Mesenchymal stem cell (in vitro differentiated cells and primary cell): ENCODE results near the gene TMEM116.
A peak's percentile ranks its signal among the peaks of the same experiment; 100 is the strongest.

Experiments used
- DNase-seq: peaks from one replicate; pipeline ENCODE4 v3.0.0-alpha.2; 2013
- H2AFZ ChIP-seq: one replicate; pipeline ENCODE4 v1.6.1; 2013; ENCODE audit warnings: low read depth, mild to moderate bottlenecking, control low read depth, inconsistent platforms, low read length, moderate library complexity
- H2AK5ac ChIP-seq: 2 replicates; pipeline ENCODE4 v1.6.1; 2013; ENCODE audit warnings: low read length, moderate library complexity, mild to moderate bottlenecking, inconsistent platforms; ENCODE audit not compliant: severe bottlenecking
- H2BK120ac ChIP-seq: one replicate; pipeline ENCODE4 v1.6.1; 2013; ENCODE audit warnings: low read depth, mild to moderate bottlenecking, inconsistent platforms, low read length, moderate library complexity
- H2BK12ac ChIP-seq, 2 experiments: one replicate each; pipeline ENCODE4 v1.6.1; 2013; ENCODE audit warnings: inconsistent platforms in 2 of 2, low read length in 2 of 2, mild to moderate bottlenecking in 2 of 2, moderate library complexity in 2 of 2, control low read depth in 1 of 2
- H2BK15ac ChIP-seq: one replicate; pipeline ENCODE4 v1.6.1; 2013; ENCODE audit warnings: mild to moderate bottlenecking, low read depth, inconsistent platforms; ENCODE audit not compliant: poor library complexity, severe bottlenecking
- H2BK5ac ChIP-seq: 2 replicates; pipeline ENCODE4 v1.6.1; 2013; ENCODE audit warnings: low read depth, mild to moderate bottlenecking, low read length, control low read depth, inconsistent platforms; ENCODE audit not compliant: poor library complexity, severe bottlenecking
- H3K14ac ChIP-seq, 2 experiments: one replicate each; pipeline ENCODE4 v1.6.1; 2013; ENCODE audit warnings: inconsistent platforms in 2 of 2, low read length in 2 of 2, control low read depth in 1 of 2, mild to moderate bottlenecking in 1 of 2, moderate library complexity in 1 of 2
- H3K18ac ChIP-seq, 2 experiments: one replicate each; pipeline ENCODE4 v1.6.1; 2013; ENCODE audit warnings: inconsistent platforms in 2 of 2, low read length in 2 of 2, control low read depth in 1 of 2, low read depth in 1 of 2, mild to moderate bottlenecking in 1 of 2
- H3K23ac ChIP-seq, 2 experiments: one replicate each; pipeline ENCODE4 v1.6.1; 2013; ENCODE audit warnings: inconsistent platforms in 2 of 2, low read length in 2 of 2, mild to moderate bottlenecking in 2 of 2, moderate library complexity in 2 of 2, control low read depth in 1 of 2
- H3K27ac ChIP-seq: 2 replicates; pipeline ENCODE4 v1.5.1; 2013; ENCODE audit warnings: mild to moderate bottlenecking, moderate library complexity, low read length, control low read depth, inconsistent platforms; ENCODE audit not compliant: poor library complexity, severe bottlenecking
- H3K27me3 ChIP-seq, 2 experiments: 2 replicates each; pipeline versions ENCODE4 v1.6.1 to v1.7.0; 2013; ENCODE audit warnings: low read length in 2 of 2, mild to moderate bottlenecking in 2 of 2, moderate library complexity in 2 of 2, control low read depth in 1 of 2, inconsistent platforms in 1 of 2; ENCODE audit not compliant: control insufficient read depth in 1 of 2, insufficient read depth in 1 of 2
- H3K36me3 ChIP-seq, 2 experiments: 2 replicates each; pipeline versions ENCODE4 v1.6.1 to v1.7.0; 2013; ENCODE audit warnings: low read length in 2 of 2, control low read depth in 1 of 2, inconsistent platforms in 1 of 2, low read depth in 1 of 2, mild to moderate bottlenecking in 1 of 2; ENCODE audit not compliant: insufficient read depth in 2 of 2, control insufficient read depth in 1 of 2
- H3K4ac ChIP-seq, 2 experiments: one replicate each; pipeline ENCODE4 v1.6.1; 2013; ENCODE audit warnings: inconsistent platforms in 2 of 2, low read length in 2 of 2, mild to moderate bottlenecking in 2 of 2, moderate library complexity in 2 of 2, control low read depth in 1 of 2, low read depth in 1 of 2
- H3K4me1 ChIP-seq: 2 replicates; pipeline ENCODE4 v1.6.1; 2013; ENCODE audit warnings: low read depth, low read length, control low read depth; ENCODE audit not compliant: control insufficient read depth, insufficient read depth
- H3K4me2 ChIP-seq: 2 replicates; pipeline ENCODE4 v1.6.1; 2013; ENCODE audit warnings: low read length, mild to moderate bottlenecking, inconsistent platforms; ENCODE audit not compliant: poor library complexity, severe bottlenecking
- H3K4me3 ChIP-seq, 2 experiments: 2 replicates each; pipeline versions ENCODE4 v1.5.1 to v1.7.0; 2013; ENCODE audit warnings: low read length in 2 of 2, mild to moderate bottlenecking in 2 of 2, control low read depth in 1 of 2, low read depth in 1 of 2; ENCODE audit not compliant: insufficient read depth in 1 of 2
- H3K79me1 ChIP-seq: replicated peaks from 2 replicates; pipeline ENCODE4 v1.6.1; 2013; ENCODE audit warnings: mild to moderate bottlenecking, control low read depth, low read length, inconsistent platforms; ENCODE audit not compliant: poor library complexity, severe bottlenecking
- H3K9ac ChIP-seq: 2 replicates; pipeline ENCODE4 v1.7.0; 2013; ENCODE audit warnings: mild to moderate bottlenecking, low read length, moderate library complexity
- H3K9me3 ChIP-seq: 2 replicates; pipeline ENCODE4 v1.7.0; 2013; ENCODE audit warnings: mild to moderate bottlenecking, low read length; ENCODE audit not compliant: control insufficient read depth
- H4K8ac ChIP-seq: one replicate; pipeline ENCODE4 v1.6.1; 2013; ENCODE audit warnings: inconsistent platforms, mild to moderate bottlenecking, low read length, moderate library complexity
- H4K91ac ChIP-seq: one replicate; pipeline ENCODE4 v1.6.1; 2013; ENCODE audit warnings: mild to moderate bottlenecking, low read length, inconsistent platforms
- WGBS: methylation state at CpG from one replicate; pipeline ENCODE4 v1.1.7; 2013; ENCODE audit warnings: mixed read lengths; 5-methylcytosine and 5-hydroxymethylcytosine counted together

The TMEM116 gene

DNA sequence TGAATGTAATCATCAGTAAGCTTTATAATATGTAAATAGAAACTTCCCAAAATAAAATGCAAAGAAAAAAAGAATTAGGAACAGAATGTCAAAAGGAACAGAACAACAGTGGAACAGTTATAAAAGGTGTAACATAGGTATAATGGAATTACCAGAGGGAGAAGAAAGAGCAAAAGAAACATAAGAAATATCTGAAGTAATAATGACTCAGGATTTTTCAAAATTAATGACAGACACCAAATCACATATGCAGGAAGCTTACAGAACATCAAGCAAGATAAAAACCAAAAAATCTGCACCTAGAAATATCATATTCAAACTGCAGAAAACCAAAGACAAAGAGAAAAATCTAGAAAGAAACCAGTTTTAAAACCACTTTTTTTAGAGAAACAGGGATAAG lies 36.1 kb downstream of the TMEM116 start:
- no peak overlapping the region for H3K4ac ChIP-seq
- H3K9me3 ChIP-seq = peaks cover 20% of the 10 kb centered on the region
- no peak overlapping the region for H3K23ac ChIP-seq
- no peak overlapping the region for H4K91ac ChIP-seq
- no peak overlapping the region for H3K27ac ChIP-seq
- H2BK15ac ChIP-seq = no peak overlapping the region
- no peak overlapping the region for H3K4me3 ChIP-seq
- H2AK5ac ChIP-seq = no peak overlapping the region
- no peak for DNase-seq
- no peak overlapping the region for H2BK5ac ChIP-seq
- no peaks in the 10 kb centered on the region for H3K27me3 ChIP-seq
- no peak overlapping the region for H4K8ac ChIP-seq
- no peaks in the 10 kb centered on the region for H3K79me1 ChIP-seq
- no peak overlapping the region for H3K18ac ChIP-seq
- H3K4me1 ChIP-seq = no peaks in the 10 kb centered on the region
- no peak overlapping the region for H2BK120ac ChIP-seq
- no peak overlapping the region for H3K9ac ChIP-seq
- no peaks in the 10 kb centered on the region for H3K36me3 ChIP-seq
- no peak overlapping the region for H2AFZ ChIP-seq
- no peak overlapping the region for H3K14ac ChIP-seq
- H3K4me2 ChIP-seq = no peak overlapping the region
- no peak overlapping the region for H2BK12ac ChIP-seq

DNA sequence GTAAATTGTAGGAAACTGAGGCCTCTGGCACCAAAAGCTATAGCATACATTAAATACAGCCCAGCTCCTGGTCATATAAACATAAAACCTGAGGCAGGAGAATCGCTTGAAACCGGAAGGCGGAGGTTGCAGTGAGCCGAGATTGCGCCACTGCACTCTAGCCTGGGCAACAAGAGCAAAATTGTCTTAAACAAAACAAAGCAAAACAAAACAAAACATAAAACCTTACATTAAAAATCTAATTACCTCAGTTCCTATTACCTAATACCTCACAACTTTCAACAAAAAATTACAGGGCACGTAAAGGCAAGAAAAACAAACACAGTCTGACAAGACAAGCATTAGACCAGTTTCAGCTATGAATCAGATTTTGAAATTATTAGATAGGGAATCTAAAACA lies 36.7 kb downstream of the TMEM116 start:
- peak; percentile 18 for DNase-seq
- Histone ChIP-seq H3K27ac (no peak overlapping the region), H2BK5ac (no peak overlapping the region), H3K9me3 (peaks cover 25% of the 10 kb centered on the region), H3K23ac (no peak overlapping the region), H2BK15ac (no peak overlapping the region), H3K4me2 (no peak overlapping the region), H2BK120ac (no peak overlapping the region), H4K8ac (no peak overlapping the region), H3K9ac (no peak overlapping the region), H4K91ac (no peak overlapping the region), H2AK5ac (no peak overlapping the region), H2AFZ (no peak overlapping the region), H3K4ac (no peak overlapping the region), H3K18ac (no peak overlapping the region), H3K4me3 (no peak overlapping the region), H3K36me3 (no peaks in the 10 kb centered on the region), H3K79me1 (no peaks in the 10 kb centered on the region), H3K4me1 (no peaks in the 10 kb centered on the region), H3K14ac (no peak overlapping the region), H2BK12ac (no peak overlapping the region), H3K27me3 (no peaks in the 10 kb centered on the region)
- 93% methylated on average over 6 of the region's 6 CpGs for WGBS

DNA sequence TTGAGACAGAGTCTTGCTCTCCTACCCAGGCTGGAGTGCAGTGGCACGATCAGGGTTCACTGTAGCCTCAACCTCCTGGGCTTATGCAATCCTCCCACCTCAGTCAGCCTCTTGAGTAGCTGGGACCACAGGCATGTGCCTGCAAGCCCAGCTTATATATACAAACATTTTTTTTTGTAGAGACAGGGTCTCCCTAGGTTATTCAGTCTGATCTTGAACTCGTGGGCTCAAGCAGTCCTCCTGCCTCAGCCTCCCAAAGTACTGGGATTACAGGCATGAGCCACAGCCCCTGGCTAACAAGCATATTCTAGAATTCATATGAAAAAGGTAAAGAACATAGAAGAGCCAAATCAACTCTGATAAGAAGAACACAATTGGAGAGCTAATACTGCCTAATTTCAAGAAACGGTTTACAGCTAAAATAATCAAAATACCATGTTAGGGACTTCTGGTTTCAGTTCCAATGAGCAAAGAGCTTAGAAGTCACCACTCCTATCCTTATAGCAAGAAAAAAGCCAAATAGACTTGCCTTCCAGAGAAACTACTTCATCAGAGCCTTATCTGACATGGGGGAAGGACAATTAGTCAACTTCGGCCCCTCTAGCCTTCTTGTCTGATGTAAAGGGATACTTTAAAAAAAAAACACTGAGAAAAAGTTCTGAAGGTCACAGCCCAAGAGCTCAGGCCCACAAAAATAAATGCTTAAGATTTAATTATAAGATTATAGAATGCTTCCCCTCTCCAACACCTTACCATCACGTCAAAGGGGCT lies 37.6 kb downstream of the TMEM116 start:
- Histone ChIP-seq H3K9ac (no peak overlapping the region), H3K4me3 (no peak overlapping the region), H3K79me1 (no peaks in the 10 kb centered on the region), H3K4me1 (no peaks in the 10 kb centered on the region), H2BK5ac (no peak overlapping the region), H3K4ac (no peak overlapping the region), H2AK5ac (no peak overlapping the region), H3K9me3 (peaks cover 34% of the 10 kb centered on the region), H3K23ac (no peak overlapping the region), H3K27ac (no peak overlapping the region), H2BK12ac (no peak overlapping the region), H2AFZ (no peak overlapping the region), H2BK120ac (no peak overlapping the region), H4K91ac (no peak overlapping the region), H3K36me3 (no peaks in the 10 kb centered on the region), H2BK15ac (no peak overlapping the region), H3K18ac (no peak overlapping the region), H3K14ac (no peak overlapping the region), H3K27me3 (no peaks in the 10 kb centered on the region), H3K4me2 (no peak overlapping the region), H4K8ac (no peak overlapping the region)
- peak; percentile 76 for DNase-seq
- WGBS = 79% methylated on average over 3 of the region's 5 CpGs

DNA sequence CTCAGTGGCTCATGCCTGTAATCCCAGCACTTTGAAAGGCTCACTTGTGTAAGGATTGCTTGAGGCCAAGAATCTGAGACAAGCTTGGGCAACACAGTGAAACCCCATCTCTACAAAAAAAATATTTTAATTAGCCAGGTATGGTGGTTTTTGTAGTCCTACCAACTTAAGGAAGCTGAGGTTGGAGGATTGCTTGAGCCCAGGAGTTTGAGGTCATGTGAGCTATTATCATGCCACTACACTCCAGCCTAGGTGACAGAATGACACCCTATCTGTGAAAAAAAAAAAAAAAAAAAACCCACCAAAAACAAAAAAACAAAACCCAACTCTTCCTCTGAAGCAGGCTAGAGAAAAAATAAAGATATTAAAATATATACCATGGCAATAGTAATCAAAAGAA lies 41.2 kb downstream of the TMEM116 start:
- Histone ChIP-seq H2AFZ (no peak overlapping the region), H4K91ac (no peak overlapping the region), H2BK5ac (no peak overlapping the region), H3K4me1 (no peaks in the 10 kb centered on the region), H3K9ac (no peak overlapping the region), H3K18ac (no peak overlapping the region), H3K4me3 (no peak overlapping the region), H3K79me1 (no peaks in the 10 kb centered on the region), H3K23ac (no peak overlapping the region), H4K8ac (no peak overlapping the region), H3K36me3 (no peaks in the 10 kb centered on the region), H3K14ac (no peak overlapping the region), H3K27me3 (no peaks in the 10 kb centered on the region), H3K9me3 (peaks cover 35% of the 10 kb centered on the region), H2AK5ac (no peak overlapping the region), H2BK12ac (no peak overlapping the region), H3K27ac (no peak overlapping the region), H3K4ac (no peak overlapping the region), H3K4me2 (no peak overlapping the region), H2BK15ac (no peak overlapping the region), H2BK120ac (no peak overlapping the region)
- DNase-seq = no peak
